ENCODE measurements around the gene WASF2. TPM values are rescaled to one million over a fixed set of nuclear protein-coding genes. Genes with fewer than 3 reads are reported as not detected.

The WASF2 gene
- total RNA-seq, 1 experiment from 2014 or later = 65.9 TPM

- no peak overlapping the region for H2BK20ac ChIP-seq (ENCODE audit: low read depth, low read length, poor library complexity, severe bottlenecking)
- no peaks in the 10 kb centered on the region for H3K79me2 ChIP-seq (ENCODE audit: insufficient read depth, low read length)
- no peak overlapping the region for H3K56ac ChIP-seq (ENCODE audit: insufficient read length, low read depth, low read length)
- H3K23me2 ChIP-seq (ENCODE audit: insufficient read length, low read depth, low read length, poor library complexity, severe bottlenecking) = no peaks in the 10 kb centered on the region
- H3K79me1 ChIP-seq (ENCODE audit: insufficient read depth, low read depth, low read length, poor library complexity, severe bottlenecking) = no peaks in the 10 kb centered on the region
- peaks cover 51 to 78% of the 10 kb centered on the region in 2 experiments for H3K4me1 Mint-ChIP-seq
- no peak overlapping the region for H2BK12ac ChIP-seq (ENCODE audit: insufficient read length, low read depth, low read length)
- H3K9me3 ChIP-seq (ENCODE audit: control insufficient read depth, low read depth, low read length) = no peaks in the 10 kb centered on the region
- no peak overlapping the region for H3K18ac ChIP-seq (ENCODE audit: insufficient read length, low read depth, low read length)
- H2AFZ ChIP-seq (ENCODE audit: low read length) = no peak overlapping the region
- H3T11ph ChIP-seq (ENCODE audit: low read length) = no peak overlapping the region
- H2BK5ac ChIP-seq (ENCODE audit: insufficient read length, low read length) = no peak overlapping the region
- H4K8ac ChIP-seq (replicated peaks; ENCODE audit: insufficient read length, low read depth, low read length) = no peak overlapping the region
- no peak overlapping the region for H3K4ac ChIP-seq (ENCODE audit: low read depth, low read length)
- H3K14ac ChIP-seq (ENCODE audit: insufficient read depth, low read length) = no peak overlapping the region
- H2BK15ac ChIP-seq (ENCODE audit: low read depth, low read length) = no peak overlapping the region
- no peaks in the 10 kb centered on the region for H4K20me1 ChIP-seq (ENCODE audit: control insufficient read depth, insufficient read depth, insufficient read length)
- peaks cover 2 to 3% (median 3%) of the 10 kb centered on the region in 3 experiments; a peak in 6 of 7 replicates for H3K36me3 Mint-ChIP-seq (ENCODE audit: insufficient read depth in 1 of 3, low read depth in 3 of 3)
- H3K9me3 Mint-ChIP-seq = no peaks in the 10 kb centered on the region
- H2AK5ac ChIP-seq (ENCODE audit: insufficient read length, low read length) = no peak overlapping the region
- peak overlapping the region in 2 of 3 experiments; percentile 40 to 83; a peak in 2 of 7 replicates for H3K27ac Mint-ChIP-seq
- H4K91ac ChIP-seq (ENCODE audit: insufficient read length, low read depth, low read length) = no peak overlapping the region
- no peak overlapping the region for H4K5ac ChIP-seq (ENCODE audit: insufficient read length, low read depth, low read length)
- peak; percentile 81 for DNase-seq
- H3K23ac ChIP-seq (ENCODE audit: insufficient read length, low read depth, low read length) = no peak overlapping the region
- peak; percentile 63 for TF ChIP-seq CTCF (conservative IDR thresholded peaks at IDR 0.05)
- H3K27me3 Mint-ChIP-seq (ENCODE audit: low read depth) = no peaks in the 10 kb centered on the region; the same call in 1 of the 2 replicates
- no peak overlapping the region for H2BK120ac ChIP-seq (ENCODE audit: low read depth, low read length, poor library complexity, severe bottlenecking)
- H3K4me1 ChIP-seq (ENCODE audit: insufficient read depth, low read length) = no peaks in the 10 kb centered on the region
- no peak overlapping the region for H3K27ac ChIP-seq (ENCODE audit: insufficient read length, low read depth, low read length)
- no peaks in the 10 kb centered on the region for H3K27me3 ChIP-seq (ENCODE audit: insufficient read depth, low read length)
- no peak overlapping the region for H3K4me3 Mint-ChIP-seq
- no peak overlapping the region for H3K4me2 ChIP-seq (ENCODE audit: insufficient read depth, insufficient read length, low read length)
- WGBS (ENCODE audit: extremely low coverage, insufficient read length, low lambda C conversion rate) = no CpG with 5 or more reads among the region's 8 CpGs
- no peak overlapping the region for H3K9ac ChIP-seq (ENCODE audit: extremely low read depth, insufficient read length, low read length)
These were observed 87.6 kb downstream of the WASF2 start for GRCh38 chr1:27402349-27402754.
